Measurements from ENCODE around the gene NIM1K. TPM values are rescaled to one million over a fixed set of nuclear protein-coding genes. Genes with fewer than 3 reads are reported as not detected.

The NIM1K gene
- total RNA-seq (2022; extraction: Qiagen RNA extraction) = 0.10 to 0.43 TPM (median 0.23 TPM) in 5 replicates

DNA sequence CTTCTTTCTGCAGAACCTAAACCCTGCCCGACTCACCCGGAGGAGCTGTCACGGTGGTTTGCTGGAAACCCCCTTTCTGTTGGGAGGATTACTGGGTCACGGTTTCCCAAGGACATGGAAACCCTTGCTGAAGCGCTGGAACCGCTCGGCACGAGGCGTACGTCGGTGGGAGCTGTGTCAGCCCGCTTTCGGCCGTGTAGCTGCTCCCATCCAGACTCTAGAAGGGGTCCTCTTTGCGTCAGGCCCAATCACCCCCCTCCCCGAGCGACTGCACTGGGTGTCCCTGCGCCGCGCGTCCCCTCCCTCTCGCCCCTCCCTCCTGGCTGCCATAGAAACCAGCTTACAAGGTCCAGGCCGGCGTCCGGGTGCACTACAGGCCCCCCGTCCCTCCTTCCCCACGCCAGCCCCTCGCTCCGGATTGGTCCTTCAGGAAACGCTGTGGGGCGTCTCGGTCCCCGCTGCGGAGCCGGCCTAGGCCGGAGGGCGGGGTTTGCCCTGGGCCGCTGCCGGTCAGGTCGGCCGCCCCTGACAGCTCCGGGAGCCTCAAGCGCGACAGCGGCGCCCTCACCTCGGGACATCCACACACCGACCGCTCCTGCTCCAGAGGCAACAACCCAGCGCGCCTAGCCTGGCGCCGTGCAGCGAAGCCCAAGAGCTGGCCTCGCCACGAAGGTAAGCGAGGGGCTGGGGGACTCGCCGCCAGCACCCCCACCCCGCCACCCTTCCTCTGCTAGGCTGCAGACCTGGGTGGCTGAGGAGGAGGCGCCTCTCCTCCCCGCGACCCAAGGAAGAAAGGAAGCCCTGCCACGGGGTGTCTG is at the start of gene NIM1K:
Gene NIM1K, plus strand, starts transcription at position 486 of the 818 bp plus-strand sequence. CDS start 53,551 bp downstream, outside the sequence.

DNA sequence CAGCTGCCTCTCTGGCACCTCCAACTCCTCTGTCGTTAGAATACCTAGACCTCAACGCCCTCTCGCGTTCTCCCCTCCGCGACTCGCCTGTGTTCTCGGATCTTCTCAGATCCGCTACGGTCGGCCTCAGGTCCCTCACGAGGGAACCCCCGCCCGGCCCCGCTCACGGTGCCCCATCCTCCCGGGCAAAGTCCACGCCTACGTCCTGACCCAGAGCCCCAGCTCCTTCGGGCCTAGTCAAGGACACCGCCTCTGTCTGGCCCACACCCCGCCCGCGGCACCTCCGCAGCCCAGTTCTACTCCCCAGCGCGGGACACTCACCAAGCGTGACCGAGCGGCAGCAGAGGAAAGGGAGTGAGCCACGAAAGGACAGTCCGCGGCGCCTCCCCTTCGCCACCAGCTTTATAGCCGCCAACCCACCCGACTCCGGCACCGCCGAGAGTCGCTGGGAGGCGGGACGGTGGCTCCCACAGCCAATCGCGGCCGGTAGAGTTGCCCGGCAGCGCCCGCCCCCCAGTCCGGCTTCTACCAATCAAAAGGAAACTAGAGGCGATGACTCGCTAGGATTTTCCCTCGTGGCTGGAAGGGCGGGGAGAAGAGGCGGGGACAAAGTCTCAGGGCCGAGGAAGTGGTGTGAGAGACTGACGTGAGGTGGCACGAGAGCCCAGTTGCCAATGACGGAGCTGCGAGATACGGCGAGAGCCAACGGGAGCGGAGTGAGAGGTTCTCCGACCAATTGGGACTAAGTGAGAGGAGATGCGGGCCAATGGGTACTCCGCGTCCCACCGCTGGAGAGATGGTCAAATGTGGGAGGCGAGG is 121.2 kb downstream of the NIM1K start, which contains the start of gene HMGCS1:
Gene HMGCS1, minus strand, starts transcription at position 378 of the 819 bp plus-strand sequence. CDS start 14,447 bp downstream, outside the sequence.

Other genes starting within 250 kb of the NIM1K start
- 1.8 to 3.1 TPM (median 3.0 TPM) in 5 replicates for gene ANXA2R, start 151.9 kb upstream of the NIM1K start, total RNA-seq (2022; extraction: Qiagen RNA extraction)
- gene ZNF131, start 71.3 kb upstream of the NIM1K start, total RNA-seq (2022; extraction: Qiagen RNA extraction) = 20.4 to 24.7 TPM (median 20.9 TPM) in 5 replicates
- 44.7 to 62.8 TPM (median 54.0 TPM) in 5 replicates for gene HMGCS1, start 121.2 kb downstream of the NIM1K start, total RNA-seq (2022; extraction: Qiagen RNA extraction)
- gene CCL28, start 220.2 kb downstream of the NIM1K start, total RNA-seq (2022; extraction: Qiagen RNA extraction) = 0.08 to 0.23 TPM (median 0.15 TPM) in 5 replicates